ENCODE results near the gene ADH1B. TPM values are rescaled to one million over a fixed set of nuclear protein-coding genes. Genes with fewer than 3 reads are reported as not detected.

ADH1B gene
- total RNA-seq, 1 experiment from 2014 or later, result not detected

DNA sequence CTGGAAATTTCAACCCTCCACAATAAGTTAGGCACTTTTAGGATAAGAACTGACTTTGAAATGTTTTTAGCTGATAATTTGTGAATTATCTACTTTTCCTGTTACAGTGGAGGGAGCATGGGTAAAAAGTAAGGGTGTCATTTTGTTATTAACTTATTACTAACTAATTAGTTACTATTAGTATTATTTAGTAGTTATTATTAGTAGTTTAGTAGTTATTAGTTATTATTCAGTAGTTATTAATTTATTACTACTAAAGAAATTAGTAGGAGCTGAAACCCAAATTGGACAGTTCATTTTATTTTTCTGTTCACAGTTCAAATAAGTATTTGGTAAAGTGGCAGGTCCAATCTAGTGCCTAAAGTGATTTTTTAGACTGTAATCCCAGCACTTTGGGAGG is 35.8 kb downstream of the ADH1B start:
- Histone ChIP-seq H3K9ac (ENCODE audit: low read length) (no peak overlapping the region), H3K9me2 (replicated peaks; ENCODE audit: insufficient read depth, low read length) (no peaks in the 10 kb centered on the region), H3K4me1 (ENCODE audit: low read length) (no peaks in the 10 kb centered on the region), H3K4me3 (ENCODE audit: low read length) (no peak overlapping the region), H3K36me3 (ENCODE audit: insufficient read depth, low read length) (no peaks in the 10 kb centered on the region), H3K9me3 (ENCODE audit: low read length) (no peaks in the 10 kb centered on the region), H3K27me3 (ENCODE audit: low read length) (no peaks in the 10 kb centered on the region), H3K79me2 (ENCODE audit: low read length) (no peaks in the 10 kb centered on the region), H2AFZ (ENCODE audit: low read length) (no peak overlapping the region), H3K27ac (ENCODE audit: low read length) (no peak overlapping the region), H4K20me1 (ENCODE audit: insufficient read depth, low read depth, low read length) (no peaks in the 10 kb centered on the region), H3K4me2 (ENCODE audit: low read depth, low read length, poor library complexity, severe bottlenecking) (no peak overlapping the region)
- DNase-seq, result no peak

DNA sequence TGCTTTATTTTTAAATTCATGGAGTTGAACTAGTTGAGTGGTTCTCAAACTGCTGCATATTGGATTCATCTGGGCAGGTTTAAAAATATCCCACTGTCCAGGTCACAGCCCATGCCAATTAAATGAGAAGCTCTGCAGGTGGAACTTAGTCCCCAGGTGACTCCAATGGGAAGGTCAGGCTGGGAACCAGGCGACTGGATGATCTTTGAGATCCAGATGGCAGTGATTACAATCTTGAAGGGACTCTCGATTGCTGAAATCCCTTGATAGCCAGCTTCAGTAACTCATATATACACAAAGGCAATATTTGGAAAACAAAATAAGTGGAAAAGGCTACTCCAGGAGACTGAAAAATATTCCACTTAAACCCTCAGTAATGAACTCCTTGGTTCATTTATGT is 38.5 kb downstream of the ADH1B start:
- Histone ChIP-seq H2AFZ (ENCODE audit: low read length) (no peak overlapping the region), H3K27ac (ENCODE audit: low read length) (no peak overlapping the region), H3K36me3 (ENCODE audit: insufficient read depth, low read length) (no peaks in the 10 kb centered on the region), H3K27me3 (ENCODE audit: low read length) (no peaks in the 10 kb centered on the region), H3K4me2 (ENCODE audit: low read depth, low read length, poor library complexity, severe bottlenecking) (no peak overlapping the region), H3K9me2 (replicated peaks; ENCODE audit: insufficient read depth, low read length) (no peaks in the 10 kb centered on the region), H3K9ac (ENCODE audit: low read length) (no peak overlapping the region), H3K4me3 (ENCODE audit: low read length) (no peak overlapping the region), H3K79me2 (ENCODE audit: low read length) (no peaks in the 10 kb centered on the region), H3K9me3 (ENCODE audit: low read length) (no peaks in the 10 kb centered on the region), H3K4me1 (ENCODE audit: low read length) (no peaks in the 10 kb centered on the region), H4K20me1 (ENCODE audit: insufficient read depth, low read depth, low read length) (no peaks in the 10 kb centered on the region)
- DNase-seq, result no peak

DNA sequence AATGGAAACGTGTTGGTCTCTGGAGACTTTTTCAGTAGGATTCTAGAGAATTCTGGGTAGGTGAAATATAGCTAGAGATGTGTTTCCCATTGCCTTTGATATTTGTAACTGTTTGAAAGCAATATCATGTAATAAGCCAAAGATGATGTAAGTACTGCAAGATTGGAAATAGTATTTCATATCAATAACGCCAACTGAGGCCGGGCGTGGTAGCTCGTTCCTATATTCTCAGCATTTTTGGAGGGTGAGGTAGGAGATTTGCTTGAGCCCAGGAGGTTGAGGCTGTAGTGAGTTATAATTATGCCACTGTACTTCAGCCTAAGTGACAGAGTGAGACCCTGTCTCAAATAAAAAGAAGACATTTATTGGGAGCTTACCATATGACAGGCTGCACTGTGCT is 39.9 kb downstream of the ADH1B start:
- H3K36me3 ChIP-seq (ENCODE audit: insufficient read depth, low read length), result no peaks in the 10 kb centered on the region
- DNase-seq, result no peak
- no peaks in the 10 kb centered on the region for H3K4me1 ChIP-seq (ENCODE audit: low read length)
- H3K79me2 ChIP-seq (ENCODE audit: low read length), result no peaks in the 10 kb centered on the region
- no peaks in the 10 kb centered on the region for H3K27me3 ChIP-seq (ENCODE audit: low read length)
- no peak overlapping the region for H2AFZ ChIP-seq (ENCODE audit: low read length)
- no peak overlapping the region for H3K4me2 ChIP-seq (ENCODE audit: low read depth, low read length, poor library complexity, severe bottlenecking)
- H3K9me2 ChIP-seq (replicated peaks; ENCODE audit: insufficient read depth, low read length), result no peaks in the 10 kb centered on the region
- H3K9ac ChIP-seq (ENCODE audit: low read length), result no peak overlapping the region
- H3K4me3 ChIP-seq (ENCODE audit: low read length), result no peak overlapping the region
- no peaks in the 10 kb centered on the region for H3K9me3 ChIP-seq (ENCODE audit: low read length)
- no peaks in the 10 kb centered on the region for H4K20me1 ChIP-seq (ENCODE audit: insufficient read depth, low read depth, low read length)
- no peak overlapping the region for H3K27ac ChIP-seq (ENCODE audit: low read length)

DNA sequence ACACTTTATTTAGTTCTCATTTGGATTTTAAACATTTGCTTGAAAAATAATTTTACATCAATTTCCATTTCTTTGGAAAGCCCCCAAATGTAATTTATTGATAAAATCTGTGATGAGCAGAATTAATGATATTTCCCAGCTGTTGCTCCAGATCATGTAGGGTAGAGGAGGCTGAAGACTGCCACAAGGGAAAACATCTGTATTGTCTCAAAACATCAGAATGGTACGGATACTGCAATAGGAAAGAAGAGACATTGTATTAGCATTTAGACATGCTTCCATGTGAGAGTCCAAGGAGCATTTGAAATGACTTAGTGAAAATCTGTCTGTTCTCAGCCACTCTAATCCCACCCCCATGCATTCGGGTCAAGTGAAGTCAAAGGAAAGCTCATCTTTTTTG is 44.8 kb downstream of the ADH1B start:
- Histone ChIP-seq H3K27ac (ENCODE audit: low read length) (no peak overlapping the region), H3K4me1 (ENCODE audit: low read length) (no peaks in the 10 kb centered on the region), H3K4me3 (ENCODE audit: low read length) (no peak overlapping the region), H3K9ac (ENCODE audit: low read length) (no peak overlapping the region), H2AFZ (ENCODE audit: low read length) (no peak overlapping the region), H3K9me3 (ENCODE audit: low read length) (no peaks in the 10 kb centered on the region), H3K9me2 (replicated peaks; ENCODE audit: insufficient read depth, low read length) (no peaks in the 10 kb centered on the region), H3K27me3 (ENCODE audit: low read length) (no peaks in the 10 kb centered on the region), H3K4me2 (ENCODE audit: low read depth, low read length, poor library complexity, severe bottlenecking) (no peak overlapping the region), H4K20me1 (ENCODE audit: insufficient read depth, low read depth, low read length) (no peaks in the 10 kb centered on the region), H3K79me2 (ENCODE audit: low read length) (no peaks in the 10 kb centered on the region), H3K36me3 (ENCODE audit: insufficient read depth, low read length) (no peaks in the 10 kb centered on the region)
- no peak for DNase-seq

DNA sequence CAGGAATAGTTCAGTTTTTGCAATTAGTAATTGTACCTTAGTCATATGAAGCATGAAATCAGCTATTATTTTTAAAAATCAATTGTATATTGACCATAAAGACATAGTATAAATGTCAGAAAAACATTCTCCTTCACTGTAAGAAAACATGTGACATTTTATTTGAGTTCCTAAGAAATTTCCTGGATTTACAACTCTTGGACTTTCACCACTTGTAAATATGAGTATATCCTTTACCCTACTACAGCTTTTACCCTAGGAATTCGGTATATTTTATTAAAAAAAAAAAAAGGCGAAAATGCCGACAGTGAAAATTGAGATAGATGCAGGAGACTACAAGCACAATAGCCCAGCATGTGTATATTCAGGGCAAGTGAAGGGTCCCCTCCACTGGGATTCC is 45.3 kb downstream of the ADH1B start:
- H3K4me3 ChIP-seq (ENCODE audit: low read length), result no peak overlapping the region
- no peaks in the 10 kb centered on the region for H3K79me2 ChIP-seq (ENCODE audit: low read length)
- H3K9me3 ChIP-seq (ENCODE audit: low read length), result no peaks in the 10 kb centered on the region
- no peak overlapping the region for H3K9ac ChIP-seq (ENCODE audit: low read length)
- H2AFZ ChIP-seq (ENCODE audit: low read length), result no peak overlapping the region
- no peak overlapping the region for H3K27ac ChIP-seq (ENCODE audit: low read length)
- no peaks in the 10 kb centered on the region for H3K9me2 ChIP-seq (replicated peaks; ENCODE audit: insufficient read depth, low read length)
- no peaks in the 10 kb centered on the region for H4K20me1 ChIP-seq (ENCODE audit: insufficient read depth, low read depth, low read length)
- DNase-seq, result no peak
- no peaks in the 10 kb centered on the region for H3K27me3 ChIP-seq (ENCODE audit: low read length)
- H3K4me1 ChIP-seq (ENCODE audit: low read length), result no peaks in the 10 kb centered on the region
- H3K4me2 ChIP-seq (ENCODE audit: low read depth, low read length, poor library complexity, severe bottlenecking), result no peak overlapping the region
- H3K36me3 ChIP-seq (ENCODE audit: insufficient read depth, low read length), result no peaks in the 10 kb centered on the region

DNA sequence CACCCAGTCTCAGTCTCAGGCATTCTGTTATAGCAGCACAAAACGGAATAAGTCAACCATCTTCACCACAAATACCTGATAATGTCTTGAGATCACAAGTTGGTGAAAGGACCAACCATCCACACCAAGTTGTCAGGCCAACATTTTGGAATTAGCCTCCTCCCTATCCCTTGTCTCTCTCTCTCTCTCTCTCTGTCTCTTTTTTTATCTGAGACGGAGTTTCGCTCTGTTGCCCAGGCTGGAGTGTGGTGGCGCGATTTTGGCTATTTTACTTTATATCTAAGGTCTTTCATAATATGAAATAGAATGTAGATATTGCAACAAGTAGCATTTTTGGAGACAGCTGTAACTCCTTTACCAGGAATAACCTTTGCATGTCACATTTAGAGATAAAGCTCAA is 46.2 kb downstream of the ADH1B start:
- Histone ChIP-seq H3K79me2 (ENCODE audit: low read length) (no peaks in the 10 kb centered on the region), H3K4me1 (ENCODE audit: low read length) (no peaks in the 10 kb centered on the region), H3K9me2 (replicated peaks; ENCODE audit: insufficient read depth, low read length) (no peaks in the 10 kb centered on the region), H3K27me3 (ENCODE audit: low read length) (no peaks in the 10 kb centered on the region), H4K20me1 (ENCODE audit: insufficient read depth, low read depth, low read length) (no peaks in the 10 kb centered on the region), H2AFZ (ENCODE audit: low read length) (no peak overlapping the region), H3K27ac (ENCODE audit: low read length) (no peak overlapping the region), H3K9ac (ENCODE audit: low read length) (no peak overlapping the region), H3K9me3 (ENCODE audit: low read length) (no peaks in the 10 kb centered on the region), H3K36me3 (ENCODE audit: insufficient read depth, low read length) (no peaks in the 10 kb centered on the region), H3K4me3 (ENCODE audit: low read length) (no peak overlapping the region), H3K4me2 (ENCODE audit: low read depth, low read length, poor library complexity, severe bottlenecking) (no peak overlapping the region)
- no peak for DNase-seq

DNA sequence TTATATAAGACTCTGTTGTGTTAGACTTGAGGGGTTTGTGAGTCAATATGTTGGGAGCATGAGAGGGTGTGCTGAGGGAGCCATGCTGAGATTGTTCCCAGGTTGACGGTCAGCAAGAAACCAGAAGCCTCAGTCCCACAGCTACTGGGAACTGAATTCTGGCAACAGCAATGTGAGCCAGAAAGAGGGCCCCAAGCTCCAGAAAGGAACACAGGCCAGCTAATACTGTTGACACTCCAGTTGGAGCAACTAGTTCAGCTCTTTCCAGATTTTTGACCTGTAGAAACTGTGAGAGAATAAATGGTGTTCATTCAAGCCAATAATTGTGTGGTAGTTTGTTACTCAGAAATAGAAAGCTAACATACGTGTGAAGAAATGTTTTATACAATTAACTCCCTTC is 47.5 kb downstream of the ADH1B start:
- no peaks in the 10 kb centered on the region for H3K27me3 ChIP-seq (ENCODE audit: low read length)
- no peaks in the 10 kb centered on the region for H3K9me3 ChIP-seq (ENCODE audit: low read length)
- H3K4me1 ChIP-seq (ENCODE audit: low read length), result no peaks in the 10 kb centered on the region
- H4K20me1 ChIP-seq (ENCODE audit: insufficient read depth, low read depth, low read length), result no peaks in the 10 kb centered on the region
- no peaks in the 10 kb centered on the region for H3K36me3 ChIP-seq (ENCODE audit: insufficient read depth, low read length)
- no peak overlapping the region for H3K27ac ChIP-seq (ENCODE audit: low read length)
- DNase-seq, result no peak
- no peak overlapping the region for H3K4me3 ChIP-seq (ENCODE audit: low read length)
- no peak overlapping the region for H3K9ac ChIP-seq (ENCODE audit: low read length)
- H3K79me2 ChIP-seq (ENCODE audit: low read length), result no peaks in the 10 kb centered on the region
- no peaks in the 10 kb centered on the region for H3K9me2 ChIP-seq (replicated peaks; ENCODE audit: insufficient read depth, low read length)
- H3K4me2 ChIP-seq (ENCODE audit: low read depth, low read length, poor library complexity, severe bottlenecking), result no peak overlapping the region
- H2AFZ ChIP-seq (ENCODE audit: low read length), result no peak overlapping the region

DNA sequence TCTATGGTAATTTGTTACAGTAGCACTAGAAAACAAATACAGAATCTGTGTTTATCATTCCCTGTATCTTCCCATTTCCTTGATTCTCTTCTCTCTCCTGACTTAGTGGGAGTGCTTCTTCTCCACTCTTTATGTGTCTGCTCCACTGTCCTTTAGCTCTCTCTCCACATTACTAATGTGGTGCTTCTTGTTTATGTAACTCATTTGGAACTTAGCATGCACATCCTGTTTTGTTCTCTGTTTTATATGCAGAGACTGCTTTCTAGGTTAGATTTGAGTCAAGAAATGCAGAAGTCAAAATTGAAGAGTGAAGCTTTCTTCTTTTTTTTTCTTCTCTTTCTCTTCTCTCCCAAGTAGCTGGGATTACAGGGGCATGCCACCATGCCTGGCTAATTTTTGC is 56.3 kb downstream of the ADH1B start:
- H3K79me2 ChIP-seq (ENCODE audit: low read length), result no peaks in the 10 kb centered on the region
- H3K4me3 ChIP-seq (ENCODE audit: low read length), result no peak overlapping the region
- no peak overlapping the region for H2AFZ ChIP-seq (ENCODE audit: low read length)
- no peaks in the 10 kb centered on the region for H3K4me1 ChIP-seq (ENCODE audit: low read length)
- H3K9me3 ChIP-seq (ENCODE audit: low read length), result no peaks in the 10 kb centered on the region
- no peak overlapping the region for H3K4me2 ChIP-seq (ENCODE audit: low read depth, low read length, poor library complexity, severe bottlenecking)
- H3K36me3 ChIP-seq (ENCODE audit: insufficient read depth, low read length), result no peaks in the 10 kb centered on the region
- DNase-seq, result no peak
- no peaks in the 10 kb centered on the region for H3K9me2 ChIP-seq (replicated peaks; ENCODE audit: insufficient read depth, low read length)
- H4K20me1 ChIP-seq (ENCODE audit: insufficient read depth, low read depth, low read length), result no peaks in the 10 kb centered on the region
- H3K27ac ChIP-seq (ENCODE audit: low read length), result no peak overlapping the region
- H3K27me3 ChIP-seq (ENCODE audit: low read length), result no peaks in the 10 kb centered on the region
- no peak overlapping the region for H3K9ac ChIP-seq (ENCODE audit: low read length)
